ENCODE measurements around the gene KCNQ1.

- TF ChIP-seq EZH2phosphoT487 (conservative IDR thresholded peaks at IDR 0.05; ENCODE audit: low read length) (no peak), CTCF (IDR thresholded peaks at IDR 0.05; ENCODE audit: insufficient read depth, low read length, poor library complexity, severe bottlenecking) (no peak)
Observed at GRCh38 chr11:2828585-2829330, 383.9 kb downstream of the KCNQ1 start.
